Kidney (tissue), 14 donors: Measurements from ENCODE around the gene GP1BB. TPM values are rescaled to one million over a fixed set of nuclear protein-coding genes. Genes with fewer than 3 reads are reported as not detected.
A peak's percentile ranks its signal among the peaks of the same experiment; 100 is the strongest.

Experiments
- DNase-seq, 5 donors: peaks; one replicate each; pipeline ENCODE4 v3.0.0-alpha.2; 2013 to 2020
- FAIRE-seq: peaks from 2 replicates; lab custom pipeline; 2012; peaks lifted over from hg19 to GRCh38; lab: Jason Lieb, UNC
- H3K27ac ChIP-seq, 2 donors: one replicate each; pipeline ENCODE4 v1.7.0; 2013; ENCODE audit warnings: low read depth in 2 of 2, low read length in 2 of 2, inconsistent platforms in 1 of 2
- H3K27me3 ChIP-seq: one replicate; pipeline ENCODE4 v1.7.1; 2013; ENCODE audit warnings: low read length, inconsistent platforms; ENCODE audit not compliant: control insufficient read depth, insufficient read depth
- H3K36me3 ChIP-seq, 3 donors: one replicate each; pipeline versions ENCODE4 v1.7.0 to v1.7.1; 2013; ENCODE audit warnings: low read length in 3 of 3, control low read depth in 1 of 3, inconsistent platforms in 1 of 3; ENCODE audit not compliant: insufficient read depth in 3 of 3, control insufficient read depth in 2 of 3
- H3K4me1 ChIP-seq, 3 donors: one replicate each; pipeline versions ENCODE4 v1.7.0 to v1.7.1; 2013; ENCODE audit warnings: low read length in 3 of 3, inconsistent platforms in 1 of 3, low read depth in 1 of 3; ENCODE audit not compliant: control insufficient read depth in 2 of 3, insufficient read depth in 2 of 3
- H3K4me3 ChIP-seq, 3 donors: one replicate each; pipeline versions ENCODE4 v1.7.0 to v1.8.1; 2013; ENCODE audit warnings: low read length in 3 of 3, control low read depth in 1 of 3, inconsistent platforms in 1 of 3
- H3K9ac ChIP-seq, 3 donors: one replicate each; pipeline versions ENCODE4 v1.7.0 to v1.7.1; 2013; ENCODE audit warnings: low read length in 3 of 3, control low read depth in 1 of 3, inconsistent platforms in 1 of 3
- H3K9me3 ChIP-seq, 3 donors: one replicate each; pipeline versions ENCODE4 v1.7.0 to v1.7.1; 2013; ENCODE audit warnings: low read length in 3 of 3, control low read depth in 1 of 3, inconsistent platforms in 1 of 3; ENCODE audit not compliant: control insufficient read depth in 2 of 3, insufficient read depth in 1 of 3
- CTCF ChIP-seq: IDR thresholded peaks from 3 replicates; pipeline ENCODE4 v1.5.1; 2012; ENCODE audit warnings: mild to moderate bottlenecking, moderate library complexity, borderline replicate concordance; ENCODE audit not compliant: insufficient read depth; ENCODE audit errors: extremely low read depth
- intact Hi-C: fragments of 100-400 bp; cut with DNase I; formaldehyde crosslinking; loops from one replicate; pipeline ENCODE4 v1.11.1; 2022
- polyA plus RNA-seq: library from polyadenylated mRNA; stranded (reverse); fragments of 350-450 nt; fragmentation: Illumina TruSeq; extraction: RNeasy Lipid Tissue Mini Kit (QIAGEN cat#74804); gene quantifications from one replicate; pipeline ENCODE4 v1.2.3, GENCODE V29; 2014; ENCODE audit warnings: low read depth, low replicate concordance; ENCODE audit not compliant: insufficient read depth
- total RNA-seq: library from RNA; stranded (reverse); fragmentation: NEBNext Ultra II Directional; extraction: Animal tissue kit (Norgen Biotek cat#: 25700); gene quantifications from one replicate; pipeline ENCODE4 v1.2.1, GENCODE V29; 2021
- donor health status: control.
- donor health status: control.
- donor health status: control.
- donor health status: control.
- donor health status: control.
- donor health status: DM: yes; HTN: yes; CAD: no.
- donor health status: Normal renal cell carcinoma (clear cell type).

The GP1BB gene
- total and polyA plus RNA-seq, 2 donors from 2014 or later = 1.9 to 4.1 TPM

GRCh38 chr22:19705181-19705934, 18.0 kb upstream of the GP1BB start:
- no peak for TF ChIP-seq CTCF
- H3K9ac ChIP-seq = no peak overlapping the region
- H3K36me3 ChIP-seq = no peaks in the 10 kb centered on the region
- H3K4me1 ChIP-seq = no peaks in the 10 kb centered on the region
- DNase-seq = peak in 1 of 5 donors; percentile 41
- intact Hi-C loops = no loop called here
- H3K27me3 ChIP-seq = no peaks in the 10 kb centered on the region
- no peak for FAIRE-seq
- no peaks in the 10 kb centered on the region for H3K9me3 ChIP-seq
- no peak overlapping the region for H3K4me3 ChIP-seq
- no peak overlapping the region for H3K27ac ChIP-seq

- Histone ChIP-seq H3K9me3 (no peaks in the 10 kb centered on the region), H3K4me1 (no peaks in the 10 kb centered on the region), H3K9ac (no peak overlapping the region), H3K4me3 (no peak overlapping the region), H3K27me3 (no peaks in the 10 kb centered on the region), H3K36me3 (no peaks in the 10 kb centered on the region), H3K27ac (no peak overlapping the region)
- TF ChIP-seq CTCF = no peak
- no peak for DNase-seq
- intact Hi-C loops = no loop called here
- no peak for FAIRE-seq
Measured at GRCh38 chr22:19706661-19707151, 16.6 kb upstream of the GP1BB start.

GRCh38 chr22:19707347-19708290, 15.7 kb upstream of the GP1BB start:
- DNase-seq = peak in 3 of 5 donors; percentile 8 to 63 (median 32)
- FAIRE-seq = no peak
- no peak overlapping the region for H3K9ac ChIP-seq

More at GRCh38 chr22:19707347-19708290, 15.7 kb upstream of the GP1BB start:
- no peak for TF ChIP-seq CTCF
- intact Hi-C loops = no loop called here
- H3K27ac ChIP-seq = no peak overlapping the region
- H3K9me3 ChIP-seq = no peaks in the 10 kb centered on the region
- no peaks in the 10 kb centered on the region for H3K36me3 ChIP-seq
- no peak overlapping the region for H3K4me3 ChIP-seq
- no peaks in the 10 kb centered on the region for H3K27me3 ChIP-seq
- no peaks in the 10 kb centered on the region for H3K4me1 ChIP-seq
